NCI-H1417 treated with DMSO at 0.1 percent for 48 hours (cell line): ENCODE results near the gene CCDC74A.
"Not testable (repeated sequence)": the region's sequence is repeated elsewhere in the genome, so short reads cannot be mapped to it uniquely, and the experiment has no call there.

Source experiments
- DNase-seq: peaks from one replicate; lab custom pipeline; 2025; lab: John Stamatoyannopoulos, UW

Gene CCDC74A

GRCh38 chr2:131527131-131528001 is at the start of gene CCDC74A:
CCDC74A (plus strand) TSS chr2:131527888; CDS start chr2:131527971, 83 bp downstream.
- peak; percentile 30 for DNase-seq

GRCh38 chr2:131478074-131478849 is 49.4 kb upstream of the CCDC74A start:
- not testable (repeated sequence) for DNase-seq

- not testable (repeated sequence) for DNase-seq
These were observed 48.7 kb upstream of the CCDC74A start for GRCh38 chr2:131478850-131479461.

GRCh38 chr2:131480351-131480750 is 47.3 kb upstream of the CCDC74A start:
- DNase-seq: not testable (repeated sequence)

- not testable (repeated sequence) for DNase-seq
These were observed 45.1 kb upstream of the CCDC74A start for GRCh38 chr2:131482506-131483155.

GRCh38 chr2:131483981-131484820 is 43.5 kb upstream of the CCDC74A start:
- not testable (repeated sequence) for DNase-seq

GRCh38 chr2:131484906-131485460 is 42.7 kb upstream of the CCDC74A start:
- not testable (repeated sequence) for DNase-seq

- not testable (repeated sequence) for DNase-seq
These were observed 41.3 kb upstream of the CCDC74A start for GRCh38 chr2:131486201-131486902.

GRCh38 chr2:131488306-131489205 is 39.1 kb upstream of the CCDC74A start:
- no peak for DNase-seq

GRCh38 chr2:131490616-131491468 is 36.8 kb upstream of the CCDC74A start:
- DNase-seq: not testable (repeated sequence)

- DNase-seq: not testable (repeated sequence)
These were observed 36.2 kb upstream of the CCDC74A start for GRCh38 chr2:131491469-131491836.

GRCh38 chr2:131492015-131492417 is 35.7 kb upstream of the CCDC74A start, which contains the start of gene MZT2A:
MZT2A (minus strand) TSS chr2:131492397; CDS start chr2:131492376, 21 bp downstream.
- DNase-seq: not testable (repeated sequence)

- peak; percentile 76 for DNase-seq
These were observed 35.1 kb upstream of the CCDC74A start for GRCh38 chr2:131492418-131493198.

- no peak for DNase-seq
These were observed 34.3 kb upstream of the CCDC74A start for GRCh38 chr2:131493199-131493968.

- not testable (repeated sequence) for DNase-seq
These were observed 32.2 kb upstream of the CCDC74A start for GRCh38 chr2:131495506-131495905.

- not testable (repeated sequence) for DNase-seq
These were observed 29.2 kb upstream of the CCDC74A start for GRCh38 chr2:131498321-131498973.
